GM19240 (cell line): ENCODE measurements around the gene FRMPD4.

Experiments used
- DNase-seq: peaks from one replicate; pipeline ENCODE4 v3.0.0; 2011; ENCODE audit warnings: low spot score; ENCODE audit not compliant: insufficient read length

FRMPD4 gene

DNA sequence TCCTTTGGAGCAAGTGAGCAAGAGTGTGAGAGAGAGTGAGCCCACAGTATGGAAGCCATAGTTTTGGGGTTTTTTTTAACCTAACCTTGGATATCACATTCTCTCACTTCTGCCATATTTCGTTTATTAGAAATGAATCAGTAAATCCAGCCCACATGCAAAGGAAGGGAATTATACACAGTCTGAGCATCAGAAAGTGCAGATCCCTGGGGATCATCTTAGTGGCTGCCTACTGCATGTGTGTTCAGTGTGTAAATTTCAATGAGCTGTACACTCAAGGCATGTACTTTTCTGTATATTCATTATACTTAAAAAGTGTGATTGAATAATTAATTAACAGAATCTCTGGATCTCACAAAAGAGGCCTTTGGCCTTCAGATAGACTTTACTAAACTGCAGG lies 519.2 kb downstream of the FRMPD4 start:
- no peak for DNase-seq

DNA sequence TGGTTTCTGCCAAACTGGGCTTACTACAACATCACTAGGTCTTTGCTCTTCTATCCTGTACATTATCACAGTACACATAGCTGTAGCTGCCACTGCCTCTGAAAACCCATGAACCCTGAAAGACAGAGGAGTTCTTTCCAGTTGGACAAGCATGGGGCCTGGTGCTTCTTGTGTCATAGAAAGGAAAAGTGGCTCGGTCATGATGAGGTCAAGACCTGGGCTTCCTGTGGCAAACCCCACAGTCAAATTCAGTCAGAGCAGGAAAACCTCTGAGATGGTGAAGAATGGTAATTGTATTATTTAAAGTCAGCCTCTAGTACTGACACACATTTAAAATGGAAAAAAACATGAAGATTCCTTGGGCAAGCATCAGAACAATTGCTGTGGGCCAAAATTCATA lies 519.6 kb downstream of the FRMPD4 start:
- no peak for DNase-seq

DNA sequence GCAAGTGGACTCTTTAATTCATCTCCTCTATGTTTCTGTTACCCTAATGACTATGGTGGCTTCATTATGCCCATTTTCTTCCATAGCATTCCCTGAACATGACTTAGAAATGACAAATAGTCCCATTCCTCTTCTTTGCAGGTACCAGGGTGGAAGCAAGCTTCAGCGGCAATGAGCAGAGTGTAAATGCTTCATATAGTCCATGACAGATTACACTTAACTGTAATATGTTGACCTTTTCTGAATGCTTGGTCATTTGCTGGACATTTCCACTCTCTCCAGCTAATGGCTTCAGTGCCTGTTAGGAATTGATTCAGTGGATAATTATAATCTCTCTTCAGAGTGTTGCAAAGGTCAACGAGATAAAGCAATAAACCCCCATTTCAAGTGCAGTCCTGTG lies 523.2 kb downstream of the FRMPD4 start:
- no peak for DNase-seq

DNA sequence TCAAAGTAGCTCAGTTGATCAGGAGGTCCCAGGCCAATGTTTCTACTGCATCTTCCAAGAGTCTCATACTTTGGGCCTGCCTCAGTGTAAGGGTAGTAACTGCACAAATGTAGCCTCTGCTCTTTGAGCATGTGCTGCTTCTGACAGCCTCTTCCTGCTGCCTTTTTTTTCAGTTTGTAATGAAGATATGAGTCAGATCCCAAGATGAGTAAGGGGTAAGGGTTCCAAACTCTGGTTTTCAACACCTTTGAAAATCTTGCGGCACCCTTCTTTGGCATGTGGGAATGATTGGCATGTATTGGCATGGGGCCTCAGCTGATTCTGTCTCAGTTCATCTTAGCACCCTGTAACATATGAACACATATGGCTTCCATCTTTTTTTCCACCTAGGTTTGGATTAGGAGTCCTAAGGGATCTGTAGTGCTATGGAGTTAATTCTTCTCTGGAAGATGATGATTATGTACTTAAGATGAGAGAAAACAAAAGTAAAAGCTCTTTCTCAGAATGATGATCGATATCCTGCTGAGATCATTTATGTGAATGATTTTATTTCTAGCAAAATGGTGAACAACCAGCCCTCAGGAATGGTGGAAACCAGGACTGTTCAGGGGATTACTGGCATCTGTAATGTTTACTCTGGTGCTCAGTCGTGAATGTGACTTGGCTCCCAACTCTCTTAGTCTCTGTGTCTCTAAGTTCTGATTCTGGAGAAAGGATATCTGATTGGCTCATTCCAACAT lies 534.3 kb downstream of the FRMPD4 start:
- DNase-seq: no peak

DNA sequence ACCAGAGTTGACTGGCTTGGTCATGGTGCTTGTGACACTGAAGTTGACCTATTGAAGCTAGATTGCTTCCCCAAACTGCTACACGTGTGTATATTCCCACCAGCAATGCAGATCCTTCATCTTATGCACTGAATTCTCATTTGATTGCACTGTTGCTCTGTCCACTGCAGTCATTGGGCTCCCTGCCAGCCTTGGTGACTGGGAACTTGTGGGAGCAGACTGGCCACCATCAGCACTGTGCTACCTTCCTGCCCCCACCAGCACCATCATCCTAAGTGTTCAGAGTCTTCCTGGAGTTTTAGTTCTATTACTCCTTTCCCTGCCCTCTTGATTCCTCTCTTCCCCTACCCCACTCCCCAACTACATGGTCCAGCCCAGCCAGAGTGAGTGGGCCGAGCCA lies 535.2 kb downstream of the FRMPD4 start:
- no peak for DNase-seq

DNA sequence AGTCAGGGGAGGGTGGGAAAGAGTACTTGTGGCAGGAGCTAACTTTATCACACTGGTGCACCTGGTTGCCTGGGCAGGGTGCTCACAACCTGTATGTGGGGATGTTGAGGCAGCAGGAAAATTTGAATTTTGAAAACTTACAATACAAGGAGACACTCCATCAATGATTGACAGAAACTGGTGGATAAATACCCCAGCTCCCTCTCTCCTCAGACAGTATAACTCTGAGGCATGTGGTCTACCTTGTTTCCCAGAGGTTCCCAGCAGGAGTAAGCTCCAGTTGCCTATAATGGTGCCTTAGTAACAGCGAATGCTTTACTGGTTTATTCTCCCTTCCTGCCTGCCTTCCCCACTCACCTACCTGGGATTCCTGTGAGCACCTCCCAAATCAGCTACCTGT lies 541.2 kb downstream of the FRMPD4 start:
- no peak for DNase-seq

DNA sequence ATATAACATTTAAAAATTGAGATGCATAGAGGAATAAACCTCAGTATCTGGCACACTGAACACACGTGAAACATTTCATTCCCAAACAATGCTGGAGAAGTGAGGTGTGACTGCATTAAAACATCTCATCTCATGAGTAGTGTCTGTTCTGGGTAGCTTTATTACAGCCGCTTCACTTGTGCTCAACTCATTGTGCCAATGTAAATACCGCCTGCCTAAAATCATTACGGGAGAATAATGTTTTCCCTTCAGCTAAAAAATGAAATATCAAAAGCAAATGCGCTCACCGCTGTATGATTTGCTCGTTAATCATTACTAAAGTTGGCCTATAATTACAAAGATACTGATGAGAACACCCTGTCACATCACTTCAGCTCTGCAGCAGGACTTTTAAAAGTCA lies 542.8 kb downstream of the FRMPD4 start:
- no peak for DNase-seq

DNA sequence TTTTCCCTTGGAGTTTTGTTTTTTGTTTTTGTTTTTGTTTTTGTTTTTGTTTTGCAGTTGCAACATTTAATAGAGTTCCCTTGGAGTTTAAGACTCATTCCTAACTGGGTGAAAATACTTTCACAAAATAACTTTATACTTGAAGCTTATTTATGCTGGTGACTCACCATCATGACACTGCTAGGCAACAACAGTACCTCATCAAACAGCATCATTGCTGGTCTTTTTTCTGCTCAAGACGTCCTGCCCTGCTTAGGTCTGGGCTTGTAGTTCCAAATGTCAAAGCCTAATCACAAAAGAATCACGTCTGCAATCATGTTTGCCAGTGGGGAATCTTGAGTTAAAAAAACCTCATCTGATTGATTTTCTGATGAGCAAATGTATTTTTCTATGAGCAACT lies 547.3 kb downstream of the FRMPD4 start:
- DNase-seq: no peak

DNA sequence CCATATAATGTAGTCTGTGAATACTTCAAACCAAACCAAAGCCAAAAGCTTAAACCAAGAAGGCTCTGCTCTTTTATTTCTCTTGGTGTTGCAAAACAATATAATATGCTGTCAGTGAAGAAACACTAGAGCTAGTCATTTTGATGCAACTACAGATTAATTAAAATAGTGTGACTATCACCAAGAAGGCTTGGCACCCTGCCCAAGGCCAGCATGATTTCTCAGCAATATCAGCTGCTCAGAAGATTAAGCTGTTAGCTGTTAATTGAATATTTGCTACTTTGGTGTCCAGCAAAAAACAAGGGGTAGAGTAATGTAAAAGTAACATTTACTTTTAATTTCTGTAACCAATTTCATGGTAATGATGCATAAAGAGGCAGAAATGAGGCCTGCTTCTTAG lies 548.1 kb downstream of the FRMPD4 start:
- no peak for DNase-seq

DNA sequence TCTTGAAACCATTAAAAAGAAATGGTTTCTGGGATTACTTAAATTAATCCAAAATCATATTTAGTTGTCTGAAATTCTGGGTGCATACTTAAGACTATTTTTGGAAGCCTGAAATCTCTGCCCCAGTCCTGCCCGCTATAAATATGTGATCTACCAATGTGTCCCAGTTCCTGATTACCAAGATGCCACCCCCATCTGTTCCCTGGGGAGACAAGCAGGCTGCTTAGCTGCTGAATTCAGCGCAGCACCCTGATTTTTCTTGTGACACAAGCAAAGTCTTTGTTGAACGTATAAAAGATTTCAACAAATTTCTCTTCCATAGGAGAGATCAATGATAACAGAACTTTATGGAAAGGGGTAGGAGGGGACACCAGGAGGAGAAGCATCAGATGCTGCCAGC lies 552.4 kb downstream of the FRMPD4 start:
- no peak for DNase-seq

DNA sequence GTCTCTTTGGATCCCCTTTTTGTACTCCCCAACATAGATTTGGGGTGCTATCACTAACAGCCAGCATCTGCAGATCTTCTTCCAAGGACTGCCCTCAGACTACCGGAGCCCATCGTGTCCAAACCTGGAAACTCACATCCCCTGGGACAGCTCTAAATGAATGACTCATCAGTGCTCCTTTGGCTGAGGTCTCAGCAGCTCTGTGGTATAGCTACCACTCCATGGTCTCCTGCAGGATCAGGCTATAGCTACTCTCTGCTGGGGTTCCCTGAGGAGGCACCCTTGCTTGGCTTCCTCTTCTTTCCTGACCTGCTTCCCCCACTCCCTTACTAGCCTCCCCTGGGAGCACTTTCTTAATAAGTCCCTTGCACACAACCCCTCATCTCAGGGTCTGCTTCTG lies 555.5 kb downstream of the FRMPD4 start:
- no peak for DNase-seq

DNA sequence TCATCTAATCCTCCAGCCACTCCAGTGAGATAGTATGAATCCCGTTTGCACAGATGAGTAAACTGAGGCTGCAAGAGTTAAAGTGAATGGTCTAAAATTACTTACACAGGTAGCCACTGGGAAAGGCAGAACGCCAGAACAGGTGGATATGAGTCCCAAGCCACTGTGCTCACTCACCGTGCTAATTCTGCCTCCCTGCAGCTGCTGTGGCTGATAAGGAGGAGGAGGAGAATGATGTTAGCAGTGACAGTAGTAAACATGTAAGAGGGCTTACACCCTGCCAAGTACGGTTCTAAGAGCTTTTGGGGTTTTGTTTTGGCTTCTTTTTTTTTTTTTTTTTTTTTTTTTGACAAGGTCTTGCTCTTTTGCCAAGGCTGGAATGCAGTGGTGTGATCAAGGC lies 562.5 kb downstream of the FRMPD4 start:
- DNase-seq: no peak

DNA sequence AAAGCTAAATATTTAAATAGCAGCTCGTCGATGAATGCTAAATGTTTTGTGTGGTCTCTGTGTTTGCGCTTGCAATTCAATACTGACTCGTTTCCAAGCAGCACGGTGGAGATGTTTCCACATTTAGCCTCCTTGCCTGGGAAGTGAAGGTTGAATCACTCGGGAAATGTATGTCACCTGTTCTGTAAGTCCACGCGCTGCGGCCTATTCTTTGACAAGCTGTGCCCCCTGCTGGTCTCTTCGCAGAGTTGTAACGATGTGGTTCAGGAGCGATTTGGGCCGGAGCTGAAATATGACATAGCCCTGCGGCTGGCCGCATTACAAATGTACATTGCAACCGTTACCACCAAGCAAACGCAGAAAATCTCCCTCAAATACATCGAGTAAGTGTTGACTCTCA lies 563.4 kb downstream of the FRMPD4 start:
- DNase-seq: peak; percentile 11

DNA sequence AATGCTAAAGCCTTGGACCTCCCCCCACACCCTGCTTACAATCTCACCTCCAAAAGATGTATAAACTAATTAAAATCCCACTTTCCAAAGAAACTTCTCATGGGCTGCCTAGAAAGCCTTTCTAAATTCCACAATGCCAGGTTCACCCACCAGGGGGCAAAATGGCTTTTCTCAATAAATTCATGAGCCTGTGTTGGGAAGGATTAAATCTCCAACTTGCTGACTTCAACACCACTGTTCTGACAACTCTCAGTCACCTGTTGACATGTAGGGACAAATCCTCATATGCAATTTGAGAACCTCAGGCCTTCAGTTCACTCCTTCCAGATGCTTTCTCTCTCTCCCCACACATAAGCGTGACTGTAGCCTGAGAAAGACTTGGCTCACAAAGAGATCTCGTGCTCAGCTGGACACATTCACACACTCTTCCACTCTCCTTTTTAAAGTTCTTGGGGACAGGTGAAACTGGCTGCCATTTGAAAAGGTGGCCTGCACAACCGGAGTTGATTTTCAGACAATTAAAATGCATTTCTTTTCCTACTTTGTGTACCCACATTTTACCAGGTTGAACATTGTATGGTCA lies 564.3 kb downstream of the FRMPD4 start:
- DNase-seq: no peak

DNA sequence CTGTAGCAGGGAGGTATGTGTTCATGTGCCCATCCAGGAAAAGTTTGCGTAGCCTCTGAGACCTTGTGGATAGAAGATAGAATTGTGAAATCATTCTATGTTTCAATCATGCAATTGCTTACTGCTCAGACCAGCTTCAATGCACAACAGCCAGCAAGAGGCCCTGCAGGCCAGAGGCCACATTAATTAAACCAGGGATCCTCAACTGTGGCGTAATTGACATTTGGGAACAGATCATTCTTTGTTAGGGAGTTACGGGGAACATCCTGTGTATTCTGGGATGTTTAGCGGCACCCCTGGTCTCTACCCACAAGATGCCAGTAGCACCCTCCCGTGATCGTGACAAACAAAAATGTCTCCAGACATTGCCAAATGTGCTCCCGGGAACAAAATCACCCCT lies 566.4 kb downstream of the FRMPD4 start:
- DNase-seq: no peak

DNA sequence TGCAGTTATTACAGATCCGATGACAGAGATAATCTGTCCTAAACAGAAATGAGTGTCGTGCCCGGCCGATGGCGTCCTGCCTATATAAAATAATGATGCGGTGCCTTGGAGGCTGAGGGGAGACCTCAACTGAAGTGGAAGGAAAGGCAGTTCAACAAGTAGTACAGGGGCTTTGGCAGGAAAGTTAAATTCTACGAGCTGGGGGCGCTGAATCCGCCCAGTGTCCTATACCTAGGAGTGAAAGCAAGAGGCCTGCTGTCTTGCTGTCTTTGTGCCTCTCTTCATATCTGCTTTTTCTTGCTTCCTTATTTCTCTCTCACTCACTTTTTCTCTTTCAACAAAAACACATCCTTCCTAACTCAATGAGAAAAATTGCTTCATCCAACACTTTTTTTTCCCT lies 570.8 kb downstream of the FRMPD4 start:
- DNase-seq: no peak

DNA sequence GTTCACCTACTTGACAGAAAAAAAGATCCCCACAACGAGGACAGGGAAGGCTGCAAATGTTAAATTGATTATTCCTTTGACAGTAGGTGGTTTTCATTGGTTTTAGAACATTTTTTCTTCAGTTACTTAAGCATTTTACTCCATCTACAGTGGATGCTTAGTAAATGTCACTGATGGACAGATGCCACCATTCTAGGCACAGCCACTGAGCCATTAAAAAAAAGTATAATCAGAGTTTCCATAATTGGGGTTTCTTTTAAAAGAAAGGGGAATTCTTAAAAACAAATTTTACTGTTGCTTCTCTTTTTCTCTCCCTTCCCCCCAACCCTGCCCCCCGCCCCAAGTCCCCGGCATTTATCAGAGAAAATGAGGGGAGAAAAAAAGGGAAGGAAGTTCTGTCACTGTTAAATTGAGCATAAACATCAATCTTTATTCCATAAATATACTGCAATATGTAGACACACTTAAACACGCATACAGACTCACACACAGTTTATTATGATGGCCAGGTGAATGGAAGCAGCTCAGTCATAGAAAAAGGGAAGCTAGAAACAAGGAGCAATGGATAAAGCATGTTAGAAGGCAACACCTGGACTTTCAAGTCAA lies 573.3 kb downstream of the FRMPD4 start:
- DNase-seq: no peak

DNA sequence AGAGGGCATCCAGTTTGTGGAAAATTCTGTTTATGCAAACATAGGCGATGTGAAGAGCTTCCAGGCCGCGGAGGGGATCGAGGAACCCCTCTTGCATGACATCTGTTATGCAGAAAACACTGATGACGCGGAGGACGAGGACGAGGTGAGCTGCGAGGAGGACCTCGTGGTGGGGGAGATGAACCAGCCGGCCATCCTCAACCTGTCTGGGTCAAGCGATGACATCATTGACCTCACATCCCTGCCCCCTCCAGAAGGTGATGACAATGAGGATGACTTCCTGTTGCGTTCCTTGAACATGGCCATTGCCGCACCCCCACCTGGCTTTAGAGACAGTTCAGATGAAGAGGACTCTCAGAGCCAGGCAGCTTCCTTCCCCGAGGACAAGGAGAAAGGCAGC lies 578.3 kb downstream of the FRMPD4 start:
- no peak for DNase-seq

DNA sequence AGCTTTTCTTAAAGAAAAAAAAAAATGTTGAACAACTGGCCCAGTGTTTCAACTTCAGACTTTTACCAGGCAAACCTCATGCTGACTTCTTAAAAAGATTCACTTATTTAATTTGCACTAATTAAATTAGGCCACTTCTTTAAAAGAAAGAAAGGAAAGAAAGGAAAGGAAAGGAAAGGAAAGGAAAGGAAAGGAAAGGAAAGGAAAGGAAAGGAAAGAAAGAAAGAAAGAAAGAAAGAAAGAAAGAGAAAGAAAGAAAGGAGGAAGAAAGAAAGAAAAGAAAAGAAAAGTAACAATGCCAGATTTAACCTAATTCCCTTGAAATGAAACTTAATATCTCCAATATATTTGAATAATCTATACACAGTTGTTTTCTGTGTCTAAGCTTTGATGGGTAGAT lies 581.6 kb downstream of the FRMPD4 start:
- no peak for DNase-seq

DNA sequence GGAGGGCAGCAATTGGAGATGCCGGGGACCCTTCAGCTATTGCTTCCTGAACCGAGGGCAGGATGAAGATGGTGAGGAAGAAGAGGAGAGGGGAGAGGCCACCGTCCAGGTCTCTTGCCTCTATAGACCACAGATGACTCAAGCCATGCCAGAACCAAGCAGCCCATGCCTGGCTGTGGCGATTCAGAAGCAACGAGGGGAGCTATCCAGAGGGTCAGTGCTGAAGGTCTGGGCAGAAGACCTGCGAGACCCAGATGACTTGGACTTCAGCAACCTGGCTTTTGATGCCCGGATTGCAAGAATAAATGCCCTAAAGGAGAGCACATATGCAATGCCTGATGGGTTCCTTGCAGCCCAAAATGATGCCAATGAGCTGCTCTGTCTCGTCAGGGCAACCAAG lies 582.8 kb downstream of the FRMPD4 start:
- no peak for DNase-seq

DNA sequence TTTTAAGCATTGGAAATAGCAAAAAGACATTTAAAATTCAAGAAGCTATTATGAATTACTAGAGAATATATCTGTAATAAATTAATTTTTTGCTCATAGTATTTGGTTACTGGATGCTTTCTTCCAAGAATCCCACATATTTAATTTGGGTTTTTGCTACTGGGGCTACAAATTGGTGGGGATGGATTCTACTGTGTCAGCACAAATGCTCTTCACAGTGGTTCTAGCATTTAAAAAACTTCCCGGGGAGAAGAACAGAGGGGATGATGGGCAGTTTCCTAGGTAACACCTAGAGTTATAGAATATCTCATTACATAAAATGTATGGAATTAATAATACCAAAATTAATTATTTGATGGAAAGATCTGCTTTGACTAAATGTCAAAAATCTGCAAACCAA lies 584.0 kb downstream of the FRMPD4 start:
- no peak for DNase-seq

DNA sequence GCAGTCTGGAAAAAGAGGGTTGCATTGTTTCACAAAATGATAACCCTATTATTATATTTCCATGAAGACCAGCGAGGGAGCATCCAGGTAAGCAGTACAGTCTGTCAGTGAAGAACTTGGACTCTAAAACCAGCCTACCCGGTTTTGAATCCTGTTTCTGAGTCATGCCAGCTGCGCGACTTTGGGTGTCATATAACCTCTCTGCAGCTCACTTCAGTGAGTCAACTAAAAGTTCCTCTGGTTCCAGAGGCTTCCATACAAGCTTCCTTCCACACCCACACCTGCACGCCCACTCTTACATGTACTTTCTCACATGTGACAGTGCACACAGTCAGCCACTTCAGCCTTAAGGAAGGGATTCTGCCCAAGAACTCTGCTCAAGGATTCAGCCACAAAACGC lies 603.1 kb downstream of the FRMPD4 start:
- no peak for DNase-seq

DNA sequence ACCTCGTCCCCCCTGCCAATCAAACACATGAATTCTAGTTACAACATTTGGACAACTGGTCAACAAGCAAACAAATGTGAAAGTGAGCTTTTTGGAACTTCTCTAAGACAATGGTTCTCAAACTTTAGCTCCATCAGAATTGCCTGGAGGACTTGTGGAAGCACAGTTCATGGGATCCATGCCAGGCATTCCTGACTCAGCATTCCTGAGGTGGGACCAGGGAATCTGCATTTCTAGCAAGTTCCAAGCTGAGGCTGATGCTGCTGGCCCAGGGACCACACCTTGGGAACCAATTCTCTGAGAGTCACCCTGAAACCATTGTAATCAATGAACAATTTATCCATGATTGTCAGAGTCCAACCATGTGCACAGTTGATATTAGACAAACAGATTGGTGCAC lies 609.2 kb downstream of the FRMPD4 start:
- DNase-seq: no peak
